Measurements from ENCODE around the gene HS3ST6.
"Not testable (repeated sequence)": the region's sequence is repeated elsewhere in the genome, so short reads cannot be mapped to it uniquely, and the experiment has no call there.

Gene HS3ST6

DNA sequence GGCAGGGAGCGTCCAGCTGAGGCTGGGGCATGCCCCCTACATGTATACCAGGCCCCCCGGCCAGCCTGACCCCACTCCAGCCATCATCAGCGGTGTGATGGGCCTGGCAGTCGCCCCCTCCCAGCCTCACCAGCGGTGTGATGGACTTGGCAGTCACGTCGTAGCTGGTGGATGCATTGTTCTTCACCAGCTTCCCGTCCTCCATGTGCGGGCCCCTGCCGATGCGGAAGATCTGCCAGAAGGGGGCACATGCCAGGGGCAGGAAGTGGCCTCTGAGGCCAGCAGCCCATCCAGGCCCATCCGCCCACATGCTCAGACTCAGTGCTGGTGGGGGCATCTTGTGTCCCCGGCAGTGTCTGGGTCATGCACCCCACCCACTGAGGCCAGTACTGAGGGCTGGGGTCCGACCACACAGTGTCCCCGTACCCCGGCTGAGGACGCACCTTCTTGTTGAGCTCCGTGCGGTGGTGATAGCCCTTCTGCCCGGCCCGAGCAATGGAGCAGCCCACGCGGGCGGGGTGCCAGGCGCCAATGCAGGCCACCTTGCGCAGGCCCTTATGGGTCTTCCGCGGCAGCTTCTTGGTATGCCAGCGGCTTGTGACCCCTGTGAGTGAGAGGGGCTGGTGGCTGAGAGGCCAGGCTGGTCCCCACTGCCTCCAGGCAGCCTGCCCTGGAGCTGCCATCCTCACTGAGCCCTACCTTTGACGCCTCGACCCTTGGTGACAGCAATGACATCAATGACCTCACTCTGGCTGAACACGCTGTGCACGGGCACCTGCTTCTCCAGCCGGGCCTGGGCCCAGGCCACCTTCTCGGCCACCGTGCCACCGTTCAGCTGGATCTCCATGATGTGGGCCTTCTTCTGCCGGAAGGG, 28.5 kb upstream of the HS3ST6 start:
- DNase-seq: no peak

DNA sequence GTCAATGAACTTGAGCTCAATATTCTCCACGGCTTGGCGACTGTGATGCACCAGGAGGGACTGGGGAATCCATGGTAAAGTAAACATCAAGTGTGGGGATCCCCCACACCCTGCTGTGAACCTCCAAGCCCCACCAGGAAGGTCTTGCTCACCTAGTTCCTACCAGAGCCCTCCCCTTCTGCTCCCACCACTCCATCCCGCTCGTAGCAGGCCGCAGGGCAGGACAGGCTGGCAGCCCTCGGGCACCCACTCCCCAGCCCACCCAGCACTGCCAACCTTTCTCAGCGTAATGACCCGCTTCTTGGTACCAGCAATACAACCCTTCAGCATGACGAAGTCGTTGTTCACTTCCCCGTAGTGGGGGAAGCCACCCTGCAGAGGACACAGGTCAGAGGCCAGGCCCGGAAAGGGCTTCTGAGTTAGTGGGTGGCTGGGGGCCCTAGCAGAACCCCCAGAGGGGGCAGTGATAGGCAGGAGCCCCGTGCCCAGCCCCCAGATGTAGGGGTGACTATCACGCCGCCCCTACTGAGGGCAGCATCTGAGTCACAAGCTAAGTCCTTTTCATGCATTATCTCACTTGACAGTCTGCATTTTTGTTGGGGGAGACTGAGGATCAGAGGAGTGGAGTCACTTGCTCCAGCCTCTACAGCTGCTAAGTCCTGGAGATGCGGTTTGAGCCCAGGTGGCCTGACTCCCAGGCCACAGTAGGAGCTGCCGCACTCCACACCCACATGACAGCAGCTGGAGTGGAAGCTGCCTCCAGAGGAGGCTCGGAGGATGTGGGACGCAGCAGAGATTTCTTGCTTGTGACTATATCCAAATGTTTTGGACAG, 27.6 kb upstream of the HS3ST6 start:
- no peak for DNase-seq

DNA sequence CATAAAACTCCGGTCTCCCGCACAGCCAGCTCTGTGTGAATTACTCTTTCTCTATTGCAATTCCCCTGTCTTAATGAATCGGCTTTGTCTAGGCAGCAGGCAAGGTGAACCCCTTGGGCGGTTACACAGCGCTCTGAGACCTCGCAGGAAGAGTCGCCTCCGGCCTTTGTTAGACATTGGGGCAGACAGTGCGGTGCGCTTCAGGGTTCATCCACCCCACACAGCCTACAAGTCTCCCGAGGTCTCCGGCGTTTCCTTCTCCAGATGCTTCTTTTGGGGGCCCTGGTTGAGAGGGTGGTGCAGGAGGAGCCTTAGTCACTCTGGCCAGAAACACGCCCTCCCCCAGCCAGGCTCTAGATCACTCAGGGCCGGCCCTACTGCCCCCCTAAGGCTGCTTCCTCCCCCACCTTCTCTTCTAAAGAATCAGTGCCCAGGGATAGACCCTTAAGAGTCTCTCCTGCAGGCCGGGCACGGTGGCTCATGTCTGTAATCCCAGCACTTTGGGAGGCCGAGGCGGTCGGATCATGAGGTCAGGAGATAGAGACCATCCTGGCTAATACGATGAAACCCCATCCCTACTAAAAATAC, 26.5 kb upstream of the HS3ST6 start:
- DNase-seq: no peak

DNA sequence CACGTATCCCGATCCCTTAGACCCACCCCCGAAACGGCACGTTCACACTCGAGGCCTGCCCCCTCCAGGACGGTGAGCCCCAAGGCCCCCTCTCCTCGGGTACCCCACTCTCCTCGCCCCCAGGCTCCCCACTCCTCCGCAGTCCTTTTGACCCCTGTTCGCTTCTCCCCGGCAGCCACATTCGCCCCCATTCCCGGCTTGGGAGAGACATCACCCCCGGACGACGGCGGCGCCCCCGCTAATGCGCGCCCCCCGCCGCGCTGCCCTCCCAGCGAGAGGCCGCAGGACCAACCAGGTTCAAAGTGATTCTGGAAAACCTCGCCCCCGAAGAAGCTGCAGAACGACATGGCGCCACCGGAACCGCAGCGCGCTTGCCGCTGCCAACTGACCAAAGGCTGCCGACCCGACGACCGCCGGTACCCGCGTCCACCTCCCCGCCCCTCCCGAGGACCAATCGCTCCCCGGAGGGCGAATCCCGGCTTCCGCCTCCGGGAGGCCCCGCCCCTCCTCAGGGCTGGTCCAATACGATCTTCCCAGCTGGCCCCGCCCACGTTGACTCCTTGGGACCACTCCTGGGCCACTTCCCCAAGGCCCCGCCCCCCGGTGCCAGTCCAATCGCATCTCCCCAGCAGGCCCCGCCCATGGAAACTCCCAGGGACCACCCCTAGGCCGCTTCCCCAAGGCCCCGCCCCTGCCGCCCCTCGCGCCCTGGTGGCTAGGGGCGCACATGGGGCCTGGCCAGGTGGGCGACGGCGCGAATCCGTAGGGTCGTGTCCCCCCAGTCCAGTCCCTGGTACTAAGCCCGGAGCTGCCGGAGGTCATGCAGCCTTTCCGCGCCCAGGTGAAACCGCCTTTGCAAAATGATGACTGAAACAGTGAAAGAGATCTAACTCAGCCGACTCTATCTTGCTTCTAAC, 24.9 kb upstream of the HS3ST6 start, which contains the start of gene MSRB1:
TSS of gene MSRB1 (minus strand) at position 390 of the 917 bp plus-strand sequence. CDS start at position 347, 43 bp downstream.
- DNase-seq: peak; percentile 99

DNA sequence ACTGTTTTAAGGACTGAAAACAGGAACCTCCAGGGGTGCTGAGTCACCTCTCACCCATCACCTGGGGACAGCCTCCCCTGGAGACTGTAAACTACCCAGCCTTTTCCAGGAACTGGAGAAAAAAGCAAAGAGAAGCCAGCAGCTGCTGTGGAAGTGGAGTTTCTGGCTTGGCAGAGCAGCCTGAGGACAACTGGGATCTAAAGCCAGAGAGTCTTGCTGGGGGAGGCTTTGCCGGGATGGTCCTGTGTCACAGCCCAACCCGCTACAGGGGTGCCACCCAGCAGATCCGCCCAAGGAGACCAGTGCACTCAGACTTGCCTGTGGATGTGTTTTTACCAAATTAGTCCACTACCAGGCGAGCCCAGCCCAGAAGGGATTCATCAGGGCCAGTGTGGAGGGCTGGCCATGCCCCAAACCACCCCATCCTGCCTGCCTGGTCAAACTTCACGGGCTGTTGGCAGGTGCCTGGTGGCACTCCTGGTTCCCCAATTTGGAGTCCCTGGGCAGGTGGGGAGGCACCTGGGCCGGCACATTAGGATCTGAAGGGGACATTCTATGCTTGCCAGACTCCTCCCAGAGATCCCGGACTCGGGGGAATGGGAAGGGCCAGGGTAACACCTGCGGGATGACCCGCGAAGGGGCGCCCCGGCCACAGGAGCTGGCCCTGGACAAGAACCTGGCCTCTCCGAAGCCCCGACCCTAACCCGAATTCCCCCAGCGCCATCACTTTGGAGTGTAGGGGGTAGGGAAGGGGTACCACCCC, 24.0 kb upstream of the HS3ST6 start:
- no peak for DNase-seq

DNA sequence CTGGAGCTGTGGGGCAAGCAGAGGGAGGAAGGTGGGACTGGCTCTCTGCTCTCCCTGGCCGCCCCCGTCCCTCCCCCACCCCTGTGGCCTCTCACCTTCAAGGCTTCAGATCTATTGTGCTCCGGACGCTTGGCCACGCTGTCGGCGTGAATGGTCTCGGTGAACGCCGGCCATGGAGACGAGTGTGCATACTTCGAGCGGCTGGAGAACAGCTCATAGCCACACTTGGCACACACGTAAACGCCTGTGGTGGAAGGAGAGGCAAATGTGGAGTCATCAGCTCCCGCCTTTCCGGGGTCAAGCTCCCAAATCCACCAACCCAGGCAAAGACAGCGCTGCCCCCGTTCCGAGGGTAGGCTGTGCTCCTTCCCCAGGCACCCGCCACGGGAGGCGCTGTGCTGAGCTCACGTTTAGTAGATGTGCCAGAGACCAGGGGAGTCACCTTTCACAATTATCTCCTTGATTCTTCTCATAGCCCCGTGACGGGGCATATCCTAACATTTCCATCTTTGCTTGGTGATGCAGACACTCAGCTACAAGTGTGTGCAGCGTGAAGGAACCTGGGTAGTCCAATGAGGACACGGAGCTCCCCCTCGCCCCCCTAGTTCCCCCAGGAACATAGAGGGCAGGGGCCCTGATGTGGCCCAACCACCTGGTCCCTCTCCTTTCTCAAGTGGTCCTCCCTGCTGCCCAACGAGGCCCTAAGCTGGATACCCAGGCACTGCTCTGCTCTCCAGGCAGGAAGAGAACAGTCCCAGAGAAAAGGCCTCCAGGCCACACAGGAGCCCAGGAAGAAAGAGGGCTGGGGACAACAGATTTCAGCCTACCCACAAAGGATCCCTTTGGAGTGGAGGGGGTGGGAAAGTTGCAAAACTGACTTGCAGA, 23.2 kb upstream of the HS3ST6 start:
- no peak for DNase-seq

DNA sequence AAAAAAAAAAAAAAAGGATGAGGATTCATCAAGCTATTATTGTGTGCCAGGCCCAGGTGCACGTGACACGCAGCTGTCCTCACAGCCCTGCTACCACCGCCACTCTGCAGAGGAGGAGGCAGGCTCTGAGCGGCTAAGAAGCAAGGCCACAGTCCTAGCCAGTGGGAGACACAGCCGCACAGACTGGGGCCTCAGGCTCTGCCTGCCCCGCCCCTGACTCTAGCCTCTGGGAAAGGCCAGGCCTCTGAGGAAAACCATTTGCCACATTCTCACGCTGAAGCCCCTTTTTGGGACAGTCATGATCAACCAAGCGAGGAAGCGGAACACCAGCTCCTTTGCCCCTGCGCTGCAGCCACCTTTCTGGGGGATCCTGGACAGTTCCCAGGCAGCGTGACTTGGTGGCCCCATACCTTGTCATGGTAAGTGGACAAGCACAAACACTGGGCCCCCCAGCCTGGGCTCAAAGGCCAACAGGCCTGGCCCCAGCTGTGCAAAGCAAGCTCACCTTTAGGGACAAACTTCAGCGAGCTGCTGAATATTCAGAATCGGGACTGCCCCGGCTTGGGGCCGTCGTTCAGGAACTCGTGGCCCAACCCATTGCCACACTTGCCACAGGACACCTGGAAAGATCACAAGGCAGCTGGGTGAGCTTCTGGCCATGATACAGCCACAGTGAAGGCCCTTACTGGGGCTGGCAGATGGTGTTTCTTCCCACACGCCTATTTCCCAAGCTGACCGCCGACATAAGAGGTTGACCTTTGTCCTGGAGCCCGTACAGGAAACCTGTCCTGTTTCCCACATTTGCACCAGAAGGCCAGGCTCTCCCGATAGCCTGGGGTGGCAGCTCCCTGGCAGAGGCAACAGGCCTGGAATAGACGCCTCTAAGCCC, 22.3 kb upstream of the HS3ST6 start:
- no peak for DNase-seq

DNA sequence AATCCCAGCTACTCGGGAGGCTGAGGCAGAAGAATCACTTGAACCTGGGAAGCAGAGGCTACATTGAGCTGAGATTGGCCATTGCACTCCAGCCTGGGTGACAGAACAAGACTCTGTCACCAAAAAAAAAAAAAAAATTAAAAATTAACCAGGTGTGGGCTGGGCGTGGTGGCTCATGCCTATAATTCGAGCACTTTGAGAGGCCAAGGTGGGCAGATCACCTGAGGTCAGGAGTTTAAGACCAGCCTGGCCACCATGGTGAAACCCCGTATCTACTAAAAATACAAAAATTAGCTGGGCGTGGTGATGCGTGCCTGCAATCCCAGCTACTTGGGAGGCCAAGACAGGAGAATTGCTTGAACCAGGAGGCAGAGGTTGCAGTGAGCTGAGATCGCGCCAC, 21.6 kb upstream of the HS3ST6 start:
- DNase-seq: not testable (repeated sequence)

DNA sequence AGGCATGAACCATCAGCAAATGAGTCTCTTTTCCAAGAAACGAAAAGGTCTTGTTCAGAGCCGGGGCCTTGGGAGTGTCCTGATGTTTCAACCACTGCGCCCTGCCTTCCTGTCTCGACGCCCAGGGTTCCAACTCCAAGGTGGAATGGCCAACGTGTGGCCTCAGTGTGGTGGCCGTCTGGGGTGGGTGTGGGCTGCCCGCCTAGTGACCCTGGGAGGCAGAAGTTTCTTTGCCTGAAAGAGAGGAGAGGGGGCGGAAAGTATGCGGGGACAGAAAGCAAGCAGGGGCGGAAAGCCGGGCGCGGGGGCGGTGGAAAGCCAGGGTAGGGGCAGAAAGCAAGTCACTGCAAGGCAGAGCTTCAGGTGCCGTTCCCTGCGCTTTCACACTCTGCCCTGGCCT, 20.7 kb upstream of the HS3ST6 start:
- no peak for DNase-seq

DNA sequence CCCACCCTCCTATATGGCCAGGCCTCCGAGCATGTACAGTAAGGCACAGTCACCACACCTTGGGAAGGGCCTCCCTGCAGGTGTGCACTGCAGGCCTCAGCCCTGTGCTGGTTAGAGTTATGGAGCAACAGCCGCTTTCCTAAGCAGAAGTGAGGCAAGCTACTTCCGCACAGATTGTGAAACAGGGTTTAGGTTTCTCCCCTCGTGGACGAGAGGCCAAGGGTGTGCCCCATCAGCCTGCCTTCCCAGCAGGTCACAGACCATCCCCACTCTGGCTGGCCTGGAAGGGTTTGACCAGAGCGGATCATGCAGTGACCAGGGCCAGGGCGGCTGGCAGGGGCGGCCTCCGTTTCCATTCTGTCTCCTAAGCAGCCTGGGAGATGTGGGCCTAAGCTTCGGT, 20.1 kb upstream of the HS3ST6 start:
- DNase-seq: no peak

DNA sequence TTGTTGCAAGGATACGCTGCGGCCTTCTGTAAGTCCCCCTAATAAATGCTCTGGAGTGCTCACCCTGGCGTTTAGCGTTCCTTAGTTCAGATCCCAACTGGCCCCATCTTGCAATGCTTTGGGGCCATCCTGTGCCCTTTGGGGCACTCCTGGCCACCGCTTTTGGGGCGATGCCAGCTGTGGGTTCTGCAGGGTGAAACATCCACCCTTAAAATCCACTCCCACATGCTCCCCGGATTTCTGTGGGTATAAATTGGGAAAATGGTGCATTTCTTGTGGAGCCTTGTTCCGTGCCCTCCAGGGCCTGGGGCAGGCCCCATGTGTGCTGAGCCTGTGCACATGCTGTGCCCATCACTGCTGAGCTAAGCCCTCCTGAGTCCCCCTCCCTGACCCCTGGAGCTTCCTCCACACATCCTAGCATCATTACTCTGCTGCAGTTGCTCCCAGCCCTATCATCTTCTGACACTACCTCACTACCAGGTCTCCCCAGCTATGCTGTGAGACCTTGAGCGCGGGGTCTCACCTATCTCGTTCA, 18.8 kb upstream of the HS3ST6 start:
- no peak for DNase-seq

DNA sequence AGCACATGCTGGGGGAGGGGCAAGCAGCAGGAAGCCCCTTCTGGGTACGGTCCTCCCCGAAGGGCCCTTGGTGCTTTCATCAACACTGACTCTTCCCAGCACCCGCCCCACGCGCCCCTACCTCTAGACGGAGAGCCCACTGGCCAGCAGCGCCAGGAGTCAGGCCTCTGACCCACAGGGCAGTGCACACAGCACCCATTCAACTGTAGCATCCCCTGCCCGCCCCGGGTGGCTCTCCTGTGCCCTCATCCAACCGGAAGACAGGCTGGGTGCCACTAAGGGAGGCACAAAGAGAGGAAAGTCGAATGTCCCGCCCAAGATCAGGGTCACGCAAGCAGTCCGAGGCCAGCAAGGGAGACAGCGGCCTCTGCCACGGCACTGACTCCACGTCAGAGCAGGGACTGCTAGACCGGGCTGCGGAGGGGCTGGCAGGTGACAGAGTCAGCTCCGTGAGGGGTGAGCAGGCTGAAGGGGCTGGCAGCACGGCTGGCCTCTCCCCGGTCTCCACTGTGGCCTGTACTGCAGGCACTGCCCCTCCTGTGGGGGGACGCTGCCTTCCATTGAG, 15.0 kb upstream of the HS3ST6 start:
- no peak for DNase-seq

DNA sequence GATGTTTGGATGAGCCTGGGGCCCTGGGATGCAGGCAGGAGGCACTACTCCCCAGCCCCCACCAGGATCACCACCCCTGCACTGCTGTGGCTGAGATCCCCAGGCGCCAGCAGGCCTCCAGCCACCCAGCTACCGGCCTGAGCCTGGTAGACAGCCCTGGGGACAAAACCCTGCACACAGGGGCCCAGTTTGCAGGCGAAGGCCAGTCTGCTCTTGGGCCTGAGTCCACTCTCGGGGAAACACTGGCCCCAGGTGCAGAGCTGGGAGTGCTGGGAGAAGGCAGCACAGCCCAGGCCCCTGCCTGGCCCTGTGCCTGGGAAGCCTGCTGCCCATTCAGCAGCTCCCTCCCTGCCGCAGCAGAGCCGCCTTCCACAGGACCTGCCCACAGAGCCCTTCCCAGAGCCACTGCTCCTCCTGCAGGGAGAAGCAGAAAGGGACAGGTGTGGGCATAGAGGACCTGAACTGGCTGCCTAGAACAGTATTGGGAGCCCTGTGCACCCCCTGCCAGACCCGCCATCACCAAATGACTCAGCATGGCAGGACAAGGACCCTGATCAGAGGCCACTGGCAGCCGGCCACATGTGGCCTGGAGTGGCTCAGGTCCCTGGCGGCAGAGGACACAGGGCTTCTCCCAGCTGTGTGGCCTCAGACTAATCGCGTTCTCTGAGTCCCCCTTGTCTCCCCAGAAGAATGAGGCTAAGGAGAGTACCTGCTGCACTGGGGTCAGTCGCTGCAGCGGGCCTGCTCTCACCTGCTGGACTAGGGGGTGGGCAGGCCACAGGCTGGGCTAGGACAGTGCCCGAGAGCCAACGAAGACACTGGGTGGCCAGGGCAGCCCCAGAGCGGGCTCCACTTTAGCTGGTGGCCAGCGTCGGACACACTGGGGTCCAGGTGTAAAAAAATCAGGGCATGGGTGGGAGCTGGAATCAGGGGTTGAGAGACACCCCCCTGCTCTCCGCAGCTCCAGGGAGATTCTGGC, 14.1 kb upstream of the HS3ST6 start:
- DNase-seq: no peak

DNA sequence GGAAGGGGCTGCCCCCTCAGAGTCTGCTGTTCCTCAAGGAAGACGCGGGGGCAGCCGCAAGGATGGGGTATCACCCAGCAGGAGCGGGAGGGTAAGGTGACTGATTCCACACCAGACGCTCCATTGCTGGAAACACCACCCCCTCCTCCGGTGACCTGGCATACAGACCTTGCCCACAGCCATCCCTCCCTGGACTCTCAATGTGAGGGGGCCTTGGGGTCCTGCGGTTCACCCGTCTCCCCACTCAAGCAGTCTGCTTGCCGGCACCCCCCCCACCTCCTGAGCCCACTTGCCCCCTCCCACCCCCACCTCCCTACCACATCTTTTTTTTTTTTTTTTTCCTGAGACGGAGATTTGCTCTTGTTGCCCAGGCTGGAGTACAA, 12.1 kb upstream of the HS3ST6 start:
- DNase-seq: no peak

DNA sequence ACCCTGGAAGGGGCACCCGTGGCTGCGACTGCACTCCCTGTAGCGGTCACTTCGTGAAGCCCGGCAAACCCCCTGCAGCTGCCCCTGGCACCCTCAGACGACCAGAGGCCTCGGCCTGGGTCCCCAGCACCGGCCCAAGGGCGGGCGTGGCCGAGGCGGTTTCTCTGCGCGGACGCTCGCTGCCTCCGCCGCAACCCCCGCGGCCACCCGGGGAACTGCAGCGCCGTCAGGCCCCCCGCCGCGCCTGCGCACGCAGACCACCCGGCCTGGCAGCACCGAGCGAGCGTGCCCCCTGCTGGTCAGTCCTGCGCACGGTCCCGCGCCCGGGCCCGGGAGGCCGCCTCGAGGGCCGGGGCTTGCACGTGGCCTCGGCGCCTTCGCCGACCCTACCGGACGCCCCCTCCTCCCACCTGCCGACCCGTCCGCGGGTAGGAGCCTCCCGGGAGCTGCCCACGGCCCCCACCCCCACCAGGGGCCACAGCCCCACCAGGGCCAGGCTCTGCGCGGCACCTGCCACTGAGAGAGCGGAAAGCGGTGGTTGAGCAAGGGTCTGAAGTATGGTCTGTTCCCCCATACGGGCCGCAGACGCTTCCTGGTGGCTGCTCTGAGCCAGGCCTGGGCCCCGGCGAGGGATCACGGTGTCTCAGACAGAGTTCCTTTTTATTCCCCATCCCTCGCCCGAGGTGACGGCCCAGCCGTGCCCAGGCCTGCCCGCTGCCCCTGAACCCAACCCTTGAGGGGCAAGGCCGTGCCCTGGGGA, 11.5 kb upstream of the HS3ST6 start:
- DNase-seq: peak; percentile 77

DNA sequence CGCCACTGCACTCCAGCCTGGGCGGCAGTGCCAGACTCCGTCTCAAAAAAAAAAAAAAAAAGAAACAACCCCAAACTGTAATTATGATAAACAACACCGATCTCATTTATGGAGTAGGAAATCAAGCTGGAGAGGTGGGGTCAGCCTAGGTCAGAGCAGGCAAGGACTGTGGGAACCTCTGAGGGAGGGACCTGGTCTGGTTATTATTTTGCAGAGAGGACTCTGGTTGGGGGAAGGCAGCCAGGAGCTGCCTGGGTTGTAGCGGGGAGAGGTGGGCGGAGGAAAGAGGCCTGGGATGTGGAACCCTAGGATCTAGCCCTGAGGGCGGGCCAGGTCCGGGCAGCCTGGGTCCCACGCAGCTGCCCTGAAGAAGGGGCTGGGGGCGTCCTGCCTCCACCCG, 10.9 kb upstream of the HS3ST6 start:
- DNase-seq: peak; percentile 27

DNA sequence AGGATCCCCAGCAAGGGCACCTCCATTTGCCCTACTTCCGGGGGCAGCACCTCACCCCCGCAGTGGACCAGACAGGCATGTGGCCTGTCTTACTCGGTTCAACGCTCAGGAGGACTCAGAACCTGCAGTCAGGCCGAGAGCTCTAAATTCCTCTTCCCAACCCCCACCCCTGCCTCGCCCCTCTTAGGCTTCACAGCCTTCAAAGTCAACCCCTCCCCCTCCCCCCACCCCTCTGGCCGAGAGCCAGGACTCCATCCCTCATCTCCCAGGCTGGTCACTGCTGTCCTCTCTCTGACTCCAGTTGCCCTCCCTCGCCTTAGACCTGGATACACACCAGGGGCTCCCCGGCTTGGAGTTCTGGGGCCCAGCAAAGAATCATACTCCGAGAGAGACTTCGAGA, 8.1 kb upstream of the HS3ST6 start:
- no peak for DNase-seq
